ENCODE results near the gene ELK3.

DNA sequence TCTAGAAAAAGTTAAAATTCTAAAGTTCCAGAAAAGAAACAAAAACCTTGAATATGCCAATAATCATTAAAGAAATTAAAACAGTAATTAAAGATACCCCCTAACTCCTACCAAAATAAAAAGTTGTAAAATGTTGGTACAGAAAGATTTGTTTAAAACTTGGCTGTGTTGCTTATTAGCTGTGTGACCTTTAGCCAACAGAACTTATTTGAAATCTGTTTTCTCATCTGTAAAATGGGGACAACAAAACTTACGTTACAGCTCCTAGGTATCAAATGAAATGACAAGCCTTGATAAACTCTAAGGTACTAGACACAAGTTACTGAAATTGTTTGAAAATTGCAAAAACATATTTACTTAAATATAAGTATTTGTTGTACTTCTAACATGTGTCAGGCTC, 71.7 kb downstream of the ELK3 start:
- TF ChIP-seq CTCF (IDR thresholded peaks at IDR 0.05) (no peak), RAD21 (conservative IDR thresholded peaks at IDR 0.05 in 1 of 2, IDR thresholded peaks at IDR 0.05 in 1 of 2) (no peak)

Data from A549 (cell line).